GM12892 (cell line): ENCODE measurements around the gene OCRL.

Source experiments
- POLR2A ChIP-seq: IDR thresholded peaks from 2 replicates; pipeline ENCODE4 v1.6.1; 2011; ENCODE audit warnings: low read depth, low read length, control low read depth
- POLR2AphosphoS5 ChIP-seq: IDR thresholded peaks from 2 replicates; pipeline ENCODE4 v1.6.1; 2011; ENCODE audit warnings: low read depth, low read length, control low read depth

- TF ChIP-seq POLR2A (no peak), POLR2AphosphoS5 (no peak)
These were observed 56.0 kb downstream of the OCRL start for GRCh38 chrX:129596077-129596476.
